Tongue (tissue), 2 donors: ENCODE results near the gene CAPRIN1. TPM values are rescaled to one million over a fixed set of nuclear protein-coding genes. Genes with fewer than 3 reads are reported as not detected.
A peak's percentile ranks its signal among the peaks of the same experiment; 100 is the strongest.
"Not testable (repeated sequence)": the region's sequence is repeated elsewhere in the genome, so short reads cannot be mapped to it uniquely, and the experiment has no call there.

Experiments
- DNase-seq: peaks from one replicate; pipeline ENCODE4 v3.0.0-alpha.2; 2015
- total RNA-seq: library from RNA; depleted of rRNA; stranded (reverse); fragments of >200 nt; gene quantifications from one replicate; pipeline ENCODE4 v1.2.3, GENCODE V29; 2014

CAPRIN1 gene
- total RNA-seq, 1 donor from 2014 or later: 175 TPM

- DNase-seq: peak; percentile 14
Observed at GRCh38 chr11:34050581-34051348, 766 bp upstream of the CAPRIN1 start.

GRCh38 chr11:34052036-34052607, 591 bp downstream of the CAPRIN1 start:
- DNase-seq: peak; percentile 96

- DNase-seq: peak; percentile 45
Observed at GRCh38 chr11:34052608-34053160, 1.2 kb downstream of the CAPRIN1 start.

GRCh38 chr11:34053161-34053686, 1.7 kb downstream of the CAPRIN1 start:
- DNase-seq: peak; percentile 91

DNA sequence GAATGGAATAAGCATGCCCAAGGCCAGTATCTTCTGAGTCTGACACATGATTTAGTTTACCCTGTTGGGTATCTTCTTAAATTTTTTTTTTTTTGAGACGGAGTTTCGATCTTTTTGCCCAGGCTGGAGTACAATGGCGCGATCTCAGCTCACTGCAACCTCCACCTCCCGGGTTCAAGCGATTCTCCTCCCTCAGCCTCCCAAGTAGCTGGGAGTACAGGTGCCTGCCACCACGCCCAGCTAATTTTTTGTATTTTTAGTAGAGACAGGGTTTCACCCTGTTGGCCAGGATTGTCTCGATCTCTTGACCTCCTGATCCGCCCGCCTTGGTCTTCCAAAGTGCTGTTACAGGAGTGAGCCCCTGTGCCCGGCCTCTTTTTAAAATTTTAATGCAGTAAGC, 2.8 kb downstream of the CAPRIN1 start:
- not testable (repeated sequence) for DNase-seq

- DNase-seq: no peak
Observed at GRCh38 chr11:34055218-34056000, 3.9 kb downstream of the CAPRIN1 start.

DNA sequence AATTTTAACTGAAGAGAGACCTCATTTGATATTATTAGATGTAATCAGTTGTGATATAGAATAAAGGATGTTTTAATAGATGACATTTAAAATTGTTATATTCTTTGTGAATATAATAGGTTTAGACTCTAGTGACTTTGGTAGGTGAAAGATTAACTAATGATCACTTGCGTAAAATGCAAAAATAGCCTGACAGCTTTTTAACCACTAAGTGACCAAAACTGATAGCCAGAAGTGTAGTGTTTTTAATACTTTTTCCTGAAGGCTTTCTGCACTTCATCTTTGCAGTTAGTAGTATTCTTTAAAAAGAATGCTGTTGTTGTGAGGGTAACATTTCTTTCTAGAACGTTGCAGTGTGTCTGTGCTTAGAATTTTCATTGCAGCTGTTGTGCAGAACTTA, 5.1 kb downstream of the CAPRIN1 start:
- no peak for DNase-seq

DNA sequence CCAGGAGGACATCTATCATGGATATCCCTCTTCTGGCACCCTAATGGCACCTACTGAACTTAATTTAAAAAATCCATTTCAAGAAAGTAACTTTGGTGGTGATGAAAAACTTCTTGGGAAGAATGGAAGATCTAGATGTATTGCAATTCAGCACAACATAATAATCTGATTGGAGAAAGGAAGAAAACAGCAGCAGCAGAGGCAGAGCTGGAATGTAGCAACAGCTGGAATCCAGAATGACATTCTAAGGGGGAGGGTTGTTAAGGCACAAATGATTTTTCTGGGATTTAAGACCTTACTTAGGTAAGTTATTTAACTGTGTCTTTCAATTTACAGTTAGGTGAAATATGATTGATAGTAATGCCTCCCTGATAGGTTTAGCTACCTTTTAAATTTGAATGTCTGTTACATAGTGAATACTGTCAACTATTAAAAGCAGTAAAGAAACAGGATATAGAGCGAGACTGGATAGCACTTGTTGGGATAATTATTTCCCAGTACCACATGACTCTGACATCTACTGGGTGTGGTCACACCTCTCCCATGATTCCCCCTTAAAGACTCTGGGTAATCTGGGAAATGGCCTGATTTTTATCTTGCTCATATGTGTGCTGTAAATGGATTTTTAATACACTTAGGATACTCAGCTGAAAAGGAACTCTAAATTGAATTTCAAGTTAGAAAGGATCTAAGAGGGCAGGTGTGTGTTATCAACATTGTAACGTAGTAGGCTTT, 11.7 kb downstream of the CAPRIN1 start:
- no peak for DNase-seq

DNA sequence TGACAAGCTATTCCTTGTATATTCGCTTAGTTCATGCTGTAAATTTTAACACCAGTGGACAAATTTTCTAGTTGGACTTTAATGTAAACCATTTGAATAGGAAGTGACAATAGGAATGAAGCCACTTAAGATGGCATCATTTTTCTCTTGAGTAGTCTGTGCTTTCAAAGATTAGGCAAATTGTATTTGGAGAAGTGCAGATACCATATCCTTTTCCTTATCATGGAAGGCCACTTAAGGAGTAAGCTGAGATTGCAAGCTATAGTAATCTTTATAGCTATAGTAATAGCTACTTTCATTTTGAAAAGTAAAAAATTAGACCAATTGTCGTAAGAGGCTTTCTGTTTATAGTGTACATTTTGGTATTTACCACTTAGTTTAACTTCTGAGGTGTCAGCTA, 12.8 kb downstream of the CAPRIN1 start:
- no peak for DNase-seq

DNA sequence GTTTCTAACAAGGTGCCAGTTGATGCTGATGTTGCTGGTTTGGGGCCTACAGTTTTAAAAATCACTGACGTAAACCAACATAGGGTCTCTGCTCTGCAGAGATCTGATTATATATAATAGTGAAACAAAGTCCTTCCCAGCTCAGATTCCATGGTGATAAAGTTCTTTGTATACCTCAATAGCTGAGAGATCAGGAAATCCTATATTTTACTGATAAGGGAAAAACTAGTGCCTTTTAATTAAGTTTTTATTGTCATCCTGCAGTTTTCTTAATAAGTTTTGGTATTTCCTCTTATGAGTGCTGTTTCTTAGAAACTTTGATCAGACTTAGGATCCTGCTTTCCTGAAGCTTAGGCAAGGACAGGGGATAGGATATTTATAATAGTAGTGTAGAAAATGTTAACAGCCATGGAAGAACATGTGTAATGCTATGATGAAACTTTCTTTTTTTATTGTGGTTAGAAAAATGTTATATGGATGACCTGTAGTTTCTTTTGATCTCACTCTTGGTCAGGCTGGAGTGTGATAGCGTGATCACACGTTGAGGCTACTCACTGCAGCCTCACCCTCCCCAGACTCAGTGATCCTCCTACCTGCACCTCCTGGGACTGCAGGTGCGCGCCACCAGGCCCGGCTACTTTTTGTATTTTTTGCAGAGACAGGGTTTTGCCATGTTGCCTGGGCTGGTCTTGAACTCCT, 14.1 kb downstream of the CAPRIN1 start:
- no peak for DNase-seq

DNA sequence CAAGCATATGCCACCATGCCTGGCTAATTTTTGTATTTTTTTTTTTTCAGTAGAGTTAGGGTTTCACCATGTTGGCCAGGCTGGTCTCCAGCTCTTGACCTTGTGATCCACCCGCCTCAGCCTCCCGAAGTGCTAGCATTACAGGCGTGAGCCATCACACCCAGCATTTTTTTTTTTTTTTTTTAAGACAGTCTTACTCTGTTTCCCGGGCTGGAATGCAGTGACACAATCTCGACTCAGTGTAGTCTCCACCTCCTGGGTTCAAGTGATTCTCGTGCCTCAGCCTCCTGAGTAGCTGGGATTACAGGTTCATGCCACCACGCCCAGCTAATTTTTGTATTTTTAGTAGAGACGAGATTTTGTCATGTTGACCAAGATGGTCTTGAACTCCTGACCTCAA, 15.2 kb downstream of the CAPRIN1 start:
- DNase-seq: not testable (repeated sequence)

DNA sequence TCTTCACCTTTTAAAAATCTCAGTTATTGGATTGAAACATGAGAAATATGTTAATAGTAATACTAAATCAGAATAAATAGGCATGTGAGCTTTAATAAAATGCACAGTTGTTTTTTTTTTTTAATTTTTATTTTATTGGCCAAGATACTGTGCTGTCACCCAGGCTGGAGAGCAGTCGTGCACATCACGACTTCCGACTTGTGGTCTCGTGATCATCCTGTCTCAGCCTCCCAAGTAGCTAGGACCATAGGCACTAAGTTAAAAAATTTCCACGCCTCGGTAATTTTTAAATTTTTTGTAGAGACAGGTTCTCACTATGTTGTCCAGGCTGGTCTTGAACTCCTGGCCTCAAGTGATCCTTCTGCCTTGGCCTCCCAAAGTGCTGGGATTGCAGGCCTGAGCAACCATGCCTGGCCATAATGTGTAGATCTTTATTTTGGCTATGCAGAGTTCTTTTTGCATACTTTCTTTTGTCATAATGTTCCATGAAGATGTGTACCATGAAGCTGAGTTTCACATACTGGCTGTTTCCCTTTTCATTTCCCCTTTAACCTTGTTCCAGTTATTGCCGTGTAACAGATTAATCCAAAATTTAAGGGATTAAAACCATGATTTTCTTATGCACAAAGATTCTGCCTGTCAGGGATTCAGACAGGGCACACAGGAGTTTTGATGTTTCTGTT, 16.0 kb downstream of the CAPRIN1 start:
- DNase-seq: no peak

DNA sequence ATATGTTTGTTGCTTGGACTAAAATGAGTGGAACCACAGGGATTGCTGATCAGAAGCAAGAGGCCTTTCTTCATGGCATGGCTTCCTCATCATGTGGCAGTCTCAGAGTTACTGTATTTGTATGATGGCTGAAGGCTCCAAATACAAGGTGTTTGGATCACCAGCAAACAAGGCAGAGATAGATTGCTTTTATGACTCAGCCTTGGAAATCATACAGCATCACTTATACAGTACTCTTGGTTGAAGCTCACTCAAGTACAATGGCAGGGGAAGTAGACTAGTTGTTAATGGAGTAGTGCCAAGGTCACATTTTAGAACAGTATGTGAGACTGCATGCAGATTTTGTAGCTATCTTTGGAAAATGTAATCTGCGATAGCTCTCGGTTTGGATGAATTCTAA, 16.6 kb downstream of the CAPRIN1 start:
- no peak for DNase-seq

- not testable (repeated sequence) for DNase-seq
Observed at GRCh38 chr11:34071306-34071705, 19.8 kb downstream of the CAPRIN1 start.

GRCh38 chr11:34072041-34072440, 20.5 kb downstream of the CAPRIN1 start:
- DNase-seq: no peak

GRCh38 chr11:34072832-34073231, 21.3 kb downstream of the CAPRIN1 start:
- no peak for DNase-seq

DNA sequence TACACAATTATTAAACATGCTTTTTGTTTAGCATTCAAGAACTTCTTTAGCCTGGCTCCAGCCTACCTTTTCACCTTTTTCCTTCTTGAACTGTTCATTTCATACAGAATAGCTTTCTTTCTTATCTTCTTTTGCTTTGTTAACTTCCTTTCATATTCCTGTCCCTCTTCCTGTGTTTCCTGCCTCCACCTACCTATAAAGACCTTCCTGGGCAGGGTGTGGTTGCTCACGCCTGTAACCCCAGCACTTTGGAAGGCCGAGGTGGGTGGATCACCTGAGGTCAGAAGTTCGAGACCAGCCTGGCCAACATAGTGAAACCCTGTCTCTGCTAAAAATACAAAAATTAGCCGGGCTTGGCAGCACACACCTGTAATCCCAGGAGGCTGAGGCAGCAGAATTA, 22.9 kb downstream of the CAPRIN1 start:
- DNase-seq: no peak

GRCh38 chr11:34075178-34075820, 23.8 kb downstream of the CAPRIN1 start:
- DNase-seq: no peak

DNA sequence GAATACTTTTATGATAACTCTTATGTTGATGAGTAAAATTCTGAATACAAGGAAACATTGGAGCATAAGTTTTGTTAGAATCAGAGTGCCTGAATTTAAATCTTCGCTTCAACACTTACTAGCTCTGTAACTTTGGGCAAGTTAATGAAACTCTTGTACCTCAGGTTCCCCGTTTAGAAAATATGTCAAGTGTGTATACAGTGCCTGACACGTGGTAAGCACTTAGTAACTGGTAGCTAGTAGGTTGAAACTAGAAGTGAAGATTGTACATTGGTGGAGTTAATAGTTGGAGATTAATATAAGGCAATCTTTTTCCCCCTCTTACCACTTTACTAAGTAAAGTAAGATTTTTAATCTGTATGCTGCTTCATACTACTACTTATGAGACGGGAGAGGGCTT, 29.1 kb downstream of the CAPRIN1 start:
- DNase-seq: no peak

DNA sequence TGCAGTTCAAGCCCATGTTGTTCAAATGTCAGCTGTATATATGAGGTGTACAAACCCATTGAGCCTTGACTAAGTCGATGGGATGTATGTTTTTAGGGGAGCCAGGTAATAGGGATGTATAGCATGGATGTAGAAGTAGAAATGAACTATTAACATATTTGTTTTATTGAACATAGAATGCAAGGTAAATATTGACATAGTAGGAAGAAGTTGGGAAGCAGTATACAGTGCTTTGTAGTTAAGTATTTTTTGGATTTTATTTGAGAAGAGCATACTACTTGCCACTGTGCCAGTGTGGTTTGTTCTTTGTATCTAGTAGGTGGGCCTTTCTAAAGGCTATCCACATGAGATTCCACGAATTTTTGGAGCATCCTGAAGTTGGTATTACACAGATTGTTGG, 33.1 kb downstream of the CAPRIN1 start:
- DNase-seq: no peak
